Gastroesophageal sphincter (tissue), 4 donors: ENCODE results near the gene CARNS1. TPM values are rescaled to one million over a fixed set of nuclear protein-coding genes. Genes with fewer than 3 reads are reported as not detected.
A peak's percentile ranks its signal among the peaks of the same experiment; 100 is the strongest.

ENCODE experiments used
- ATAC-seq: fragments of 150-250 bp; one replicate; pipeline ENCODE4 v1.9.1; 2016; ENCODE audit warnings: mild to moderate bottlenecking, moderate library complexity
- H3K27ac ChIP-seq, 4 donors: fragments of 200-600 bp; sonication (generic) in 3 of 4; 1 replicate in 3 of 4; 2 replicates in 1 of 4; pipeline ENCODE4 v1.5.1; 2016 to 2019
- H3K27me3 ChIP-seq: fragments of 200-600 bp; sonication (generic); one replicate; pipeline ENCODE4 v1.5.1; 2019
- H3K36me3 ChIP-seq, 2 donors: fragments of 200-600 bp; sonication (generic); one replicate each; pipeline ENCODE4 v1.5.1; 2019; ENCODE audit warnings: control low read depth in 1 of 2
- H3K4me1 ChIP-seq, 3 donors: fragments of 200-600 bp; sonication (generic); 1 replicate in 2 of 3; 2 replicates in 1 of 3; pipeline ENCODE4 v1.5.1; 2016 to 2019; ENCODE audit warnings: control low read depth in 2 of 3
- H3K4me3 ChIP-seq, 2 donors: fragments of 200-600 bp; sonication (generic); one replicate each; pipeline ENCODE4 v1.5.1; 2019; ENCODE audit warnings: mild to moderate bottlenecking in 1 of 2, moderate library complexity in 1 of 2
- H3K9me3 ChIP-seq, 3 donors: fragments of 200-600 bp; sonication (generic); one replicate each; pipeline ENCODE4 v1.5.1; 2017 to 2019; ENCODE audit warnings: control low read depth in 2 of 3
- CTCF ChIP-seq, 4 experiments: fragments of 200-600 bp in 2 of 4; fragments of 450-650 bp in 2 of 4; sonication (generic) in 1 of 4; IDR thresholded peaks; one replicate each; pipeline ENCODE4 v1.5.1; 2017 to 2019; ENCODE audit warnings: antibody characterized with exemption in 4 of 4, mild to moderate bottlenecking in 2 of 4, moderate library complexity in 2 of 4
- EP300 ChIP-seq: sonication (generic); formaldehyde crosslinking; IDR thresholded peaks from one replicate; pipeline ENCODE4 v1.6.1; 2017; ENCODE audit warnings: antibody characterized with exemption, mild to moderate bottlenecking
- POLR2A ChIP-seq, 2 donors: fragments of 450-650 bp; IDR thresholded peaks; one replicate each; pipeline ENCODE4 v1.6.1; 2017; ENCODE audit warnings: antibody characterized with exemption in 2 of 2, mild to moderate bottlenecking in 2 of 2, moderate library complexity in 1 of 2
- POLR2AphosphoS5 ChIP-seq: sonication (generic); formaldehyde crosslinking; IDR thresholded peaks from one replicate; pipeline ENCODE4 v1.6.1; 2017; ENCODE audit warnings: antibody characterized with exemption
- whole genome bisulfite sequencing, 2 donors: methylation state at CpG; one replicate each; pipeline ENCODE4 v1.1.5; 2018; ENCODE audit warnings: low coverage in 1 of 2; 5-methylcytosine and 5-hydroxymethylcytosine counted together
- total RNA-seq, 4 donors: library from RNA; depleted of rRNA; stranded (reverse); fragments of >200 nt; gene quantifications; one replicate each; pipeline ENCODE4 v1.1.0, GENCODE V29; 2016

The CARNS1 gene
- total RNA-seq, 4 donors from 2014 or later = 0.73 to 3.3 (median 1.6) TPM

DNA sequence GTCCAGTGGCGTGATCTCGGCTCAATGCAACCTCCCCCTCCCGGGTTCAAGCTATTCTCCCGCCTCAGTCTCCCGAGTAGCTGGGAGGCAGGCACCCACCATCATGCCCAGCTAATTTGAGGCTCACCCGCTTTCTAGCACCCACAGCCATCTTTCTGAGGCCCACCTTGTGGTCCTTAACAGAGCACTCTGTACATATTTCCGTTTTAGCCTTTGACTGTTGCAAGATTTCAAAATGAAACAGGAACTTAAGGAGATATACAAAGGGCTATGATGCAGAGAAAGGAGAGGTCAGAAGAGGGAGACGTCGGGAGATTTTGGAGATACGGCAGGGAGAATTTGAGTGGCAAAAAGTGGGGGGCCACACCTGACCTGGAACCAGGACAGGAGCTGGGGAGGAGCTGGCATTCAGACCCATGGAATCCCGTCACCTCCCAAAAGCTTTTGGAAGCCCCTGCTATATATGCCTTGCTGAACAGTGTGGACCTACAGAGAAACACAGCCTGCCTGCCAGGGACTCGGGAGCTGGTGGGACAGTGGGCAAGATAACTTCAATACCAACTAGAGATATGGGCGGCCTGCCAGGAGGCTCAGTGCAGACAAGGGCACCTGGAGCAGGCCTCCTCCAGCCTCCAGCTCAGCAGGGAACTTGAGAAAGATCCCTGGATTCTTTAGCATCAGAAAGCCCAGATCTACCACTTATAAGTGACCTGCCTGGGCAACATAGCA is 34.1 kb upstream of the CARNS1 start:
- Histone ChIP-seq H3K27ac (peak overlapping the region in 1 of 4 donors; percentile 17), H3K36me3 (no peaks in the 10 kb centered on the region), H3K9me3 (no peaks in the 10 kb centered on the region), H3K27me3 (no peaks in the 10 kb centered on the region), H3K4me3 (no peak overlapping the region), H3K4me1 (peaks cover 0 to 24% (median 0%) of the 10 kb centered on the region in 3 donors)
- ATAC-seq = no peak
- WGBS, 2 donors = 66 to 73% methylated on average over 5 to 11 of the region's 13 CpGs
- TF ChIP-seq CTCF (IDR thresholded peaks at IDR 0.05) (no peak), POLR2AphosphoS5 (no peak)

- H3K36me3 ChIP-seq = no peaks in the 10 kb centered on the region
- no peak overlapping the region for H3K4me3 ChIP-seq
- no peak overlapping the region for H3K27ac ChIP-seq
- H3K27me3 ChIP-seq = no peaks in the 10 kb centered on the region
- ATAC-seq = peak; percentile 82
- no peaks in the 10 kb centered on the region for H3K9me3 ChIP-seq
- WGBS, 2 donors = 65 to 90% methylated on average over 2 to 8 of the region's 16 CpGs
- TF ChIP-seq CTCF (IDR thresholded peaks at IDR 0.05) (peak in 3 of 4 experiments; percentile 97 to 100 (median 98)), EP300 (no peak)
- peaks cover 0 to 24% (median 0%) of the 10 kb centered on the region in 3 donors for H3K4me1 ChIP-seq
Observed at GRCh38 chr11:67382276-67383136, 33.0 kb upstream of the CARNS1 start.

- 40% methylated on average over 3 of the region's 3 CpGs; no CpG with 5 or more reads in 1 of the 2 donors for WGBS, 2 donors
- Histone ChIP-seq H3K27ac (no peak overlapping the region), H3K36me3 (no peaks in the 10 kb centered on the region), H3K4me1 (peaks cover 0 to 23% (median 0%) of the 10 kb centered on the region in 3 donors), H3K4me3 (no peak overlapping the region), H3K9me3 (no peaks in the 10 kb centered on the region), H3K27me3 (no peaks in the 10 kb centered on the region)
- no peak for ATAC-seq
- no peak for TF ChIP-seq POLR2AphosphoS5
- no peak for TF ChIP-seq CTCF (IDR thresholded peaks at IDR 0.05)
- no peak for TF ChIP-seq EP300
- TF ChIP-seq POLR2A (IDR thresholded peaks at IDR 0.05) = no peak
Observed at GRCh38 chr11:67384851-67385366, 30.6 kb upstream of the CARNS1 start.

GRCh38 chr11:67387069-67387468 is 28.4 kb upstream of the CARNS1 start:
- TF ChIP-seq POLR2A (IDR thresholded peaks at IDR 0.05) = no peak
- no peak for TF ChIP-seq POLR2AphosphoS5
- TF ChIP-seq EP300 = no peak
- no peak for TF ChIP-seq CTCF (IDR thresholded peaks at IDR 0.05)
- peaks cover 0 to 40% (median 4%) of the 10 kb centered on the region in 3 donors for H3K4me1 ChIP-seq
- H3K4me3 ChIP-seq = no peak overlapping the region
- ATAC-seq = no peak
- H3K9me3 ChIP-seq = no peaks in the 10 kb centered on the region
- no peak overlapping the region for H3K27ac ChIP-seq
- WGBS, 2 donors = 26 to 60% methylated on average over 2 to 7 of the region's 9 CpGs
- H3K27me3 ChIP-seq = no peaks in the 10 kb centered on the region
- H3K36me3 ChIP-seq = no peaks in the 10 kb centered on the region
